SK-N-SH treated with all-trans-retinoic acid at 6 μM for 48 hours (cell line): ENCODE results near the gene CDHR3.

Experiments
- ATAC-seq: fragments of 200-7000 bp; cut with Tn5 transposase; 3 replicates; pipeline ENCODE4 v1.9.1; 2020; ENCODE audit warnings: mild to moderate bottlenecking, moderate library complexity
- ARNTL ChIP-seq: fragments of 450-650 bp; formaldehyde crosslinking; IDR thresholded peaks from 2 replicates; pipeline ENCODE4 v1.5.0; 2020; ENCODE audit warnings: low read depth, mild to moderate bottlenecking, moderate library complexity, borderline replicate concordance
- BACH2 ChIP-seq: fragments of 250-450 bp; sonication (Bioruptor Pico); IDR thresholded peaks from 2 replicates; pipeline ENCODE4 v1.9.0; 2021; ENCODE audit warnings: mild to moderate bottlenecking, borderline replicate concordance
- CSDC2 ChIP-seq: fragments of 250-450 bp; sonication (Bioruptor Pico); IDR thresholded peaks from 2 replicates; pipeline ENCODE4 v1.5.0; 2020; ENCODE audit warnings: mild to moderate bottlenecking, moderate library complexity
- GLIS3 ChIP-seq: fragments of 250-450 bp; sonication (Bioruptor Pico); IDR thresholded peaks from 2 replicates; pipeline ENCODE4 v1.5.0; 2020; ENCODE audit warnings: mild to moderate bottlenecking, moderate library complexity
- ISL1 ChIP-seq: fragments of 250-450 bp; sonication (Bioruptor Pico); IDR thresholded peaks from 2 replicates; pipeline ENCODE4 v2.1.2; 2022; ENCODE audit warnings: mild to moderate bottlenecking, moderate library complexity
- OSR1 ChIP-seq: fragments of 250-450 bp; sonication (Bioruptor Pico); IDR thresholded peaks from 2 replicates; pipeline ENCODE4 v1.8.0; 2022; ENCODE audit warnings: moderate library complexity, mild to moderate bottlenecking, inconsistent platforms
- POU6F1 ChIP-seq: fragments of 250-450 bp; sonication (Bioruptor Pico); IDR thresholded peaks from 2 replicates; pipeline ENCODE4 v1.8.0; 2021; ENCODE audit warnings: low read depth, mild to moderate bottlenecking, moderate library complexity, borderline replicate concordance
- PPARA ChIP-seq: fragments of 250-450 bp; sonication (Bioruptor Pico); IDR thresholded peaks from 2 replicates; pipeline ENCODE4 v1.5.0; 2020; ENCODE audit warnings: mild to moderate bottlenecking, borderline replicate concordance
- RARB ChIP-seq: fragments of 250-450 bp; sonication (Bioruptor Pico); IDR thresholded peaks from 2 replicates; pipeline ENCODE4 v1.8.0; 2021; ENCODE audit warnings: mild to moderate bottlenecking, moderate library complexity
- SNAI2 ChIP-seq: fragments of 250-450 bp; sonication (Bioruptor Pico); IDR thresholded peaks from 2 replicates; pipeline ENCODE4 v1.5.0; 2020; ENCODE audit warnings: mild to moderate bottlenecking, moderate library complexity
- TOX ChIP-seq: fragments of 250-450 bp; sonication (Bioruptor Pico); IDR thresholded peaks from 2 replicates; pipeline ENCODE4 v1.8.0; 2021; ENCODE audit warnings: mild to moderate bottlenecking, moderate library complexity, borderline replicate concordance
- ZC3H10 ChIP-seq: fragments of 250-450 bp; sonication (Bioruptor Pico); IDR thresholded peaks from 2 replicates; pipeline ENCODE4 v1.5.1; 2021; ENCODE audit warnings: mild to moderate bottlenecking, moderate library complexity
- ZFP3 ChIP-seq: fragments of 250-450 bp; sonication (Bioruptor Pico); IDR thresholded peaks from 2 replicates; pipeline ENCODE4 v1.5.0; 2020; ENCODE audit warnings: mild to moderate bottlenecking, moderate library complexity
- ZFP30 ChIP-seq: fragments of 450-650 bp; formaldehyde crosslinking; IDR thresholded peaks from 2 replicates; pipeline ENCODE4 v1.5.0; 2022; ENCODE audit warnings: mild to moderate bottlenecking, moderate library complexity
- ZNF70 ChIP-seq: fragments of 450-650 bp; formaldehyde crosslinking; IDR thresholded peaks from 2 replicates; pipeline ENCODE4 v1.5.0; 2020; ENCODE audit warnings: mild to moderate bottlenecking, moderate library complexity
- ZNF8 ChIP-seq: fragments of 450-650 bp; formaldehyde crosslinking; IDR thresholded peaks from 2 replicates; pipeline ENCODE4 v1.5.0; 2020; ENCODE audit warnings: mild to moderate bottlenecking, moderate library complexity
- TF ChIP-seq, protein P1 (sequence below): fragments of 250-450 bp; sonication (Bioruptor Pico); IDR thresholded peaks from 2 replicates; pipeline ENCODE4 v1.8.0; 2020; ENCODE audit warnings: mild to moderate bottlenecking, moderate library complexity, borderline replicate concordance
- TF ChIP-seq, protein P2 (sequence below): fragments of 250-450 bp; sonication (Bioruptor Pico); IDR thresholded peaks from 2 replicates; pipeline ENCODE4 v1.5.1; 2020; ENCODE audit warnings: low read depth, mild to moderate bottlenecking, moderate library complexity

The CDHR3 gene

DNA sequence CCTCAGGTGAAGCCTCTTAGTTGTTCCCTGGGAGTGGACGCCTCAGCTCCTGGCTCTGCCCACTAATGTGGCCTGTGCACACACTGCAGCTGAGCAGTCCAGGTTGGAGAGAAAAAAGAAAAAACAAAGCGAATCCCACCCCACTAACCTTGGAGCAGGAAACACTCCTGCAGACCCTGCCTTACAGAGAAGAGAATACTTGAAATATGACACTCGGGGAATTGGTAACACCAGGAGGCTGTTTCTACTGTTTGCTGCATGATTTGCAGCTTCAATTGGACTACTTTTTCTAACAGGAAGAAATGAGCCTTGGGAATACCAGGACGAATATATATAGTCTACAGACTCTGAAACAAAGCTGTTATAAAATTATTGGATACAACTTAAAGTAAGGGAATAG is 22.2 kb downstream of the CDHR3 start:
- TF ChIP-seq SNAI2 (CRISPR knock-in tag) (no peak), POU6F1 (no peak), ZNF70 (no peak), PPARA (CRISPR knock-in tag) (no peak)
- TF ChIP-seq, protein P1, sequence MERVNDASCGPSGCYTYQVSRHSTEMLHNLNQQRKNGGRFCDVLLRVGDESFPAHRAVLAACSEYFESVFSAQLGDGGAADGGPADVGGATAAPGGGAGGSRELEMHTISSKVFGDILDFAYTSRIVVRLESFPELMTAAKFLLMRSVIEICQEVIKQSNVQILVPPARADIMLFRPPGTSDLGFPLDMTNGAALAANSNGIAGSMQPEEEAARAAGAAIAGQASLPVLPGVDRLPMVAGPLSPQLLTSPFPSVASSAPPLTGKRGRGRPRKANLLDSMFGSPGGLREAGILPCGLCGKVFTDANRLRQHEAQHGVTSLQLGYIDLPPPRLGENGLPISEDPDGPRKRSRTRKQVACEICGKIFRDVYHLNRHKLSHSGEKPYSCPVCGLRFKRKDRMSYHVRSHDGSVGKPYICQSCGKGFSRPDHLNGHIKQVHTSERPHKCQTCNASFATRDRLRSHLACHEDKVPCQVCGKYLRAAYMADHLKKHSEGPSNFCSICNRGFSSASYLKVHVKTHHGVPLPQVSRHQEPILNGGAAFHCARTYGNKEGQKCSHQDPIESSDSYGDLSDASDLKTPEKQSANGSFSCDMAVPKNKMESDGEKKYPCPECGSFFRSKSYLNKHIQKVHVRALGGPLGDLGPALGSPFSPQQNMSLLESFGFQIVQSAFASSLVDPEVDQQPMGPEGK (CRISPR knock-in tag): no peak
- ATAC-seq: no peak

DNA sequence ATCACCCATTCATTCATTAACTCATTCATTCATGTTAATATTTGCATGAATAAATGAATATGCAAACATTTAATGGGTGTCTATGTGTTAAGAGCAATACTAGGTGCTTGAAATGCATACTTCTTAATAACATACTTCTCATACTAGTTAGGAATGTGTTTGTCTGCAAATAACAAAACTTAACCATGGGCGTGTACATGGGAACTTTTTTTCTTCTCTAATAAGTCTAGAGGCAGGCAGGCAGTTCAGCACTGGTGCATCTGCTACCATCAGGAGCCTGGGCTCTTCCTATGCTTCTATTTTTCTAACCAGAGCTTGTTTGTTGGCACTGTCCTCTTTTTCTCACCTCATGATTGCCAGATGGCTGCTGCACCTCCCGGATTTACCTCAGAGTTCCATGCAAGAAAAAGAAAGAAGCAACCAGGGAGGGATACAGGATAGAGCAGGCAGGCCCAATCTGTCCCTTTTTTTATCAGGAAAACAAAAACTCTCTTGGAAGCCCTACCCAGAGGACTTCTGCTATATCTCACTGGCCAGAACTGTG is 22.7 kb downstream of the CDHR3 start:
- no peak for ATAC-seq
- TF ChIP-seq GLIS3 (no peak), BACH2 (CRISPR knock-in tag) (no peak), ZC3H10 (CRISPR knock-in tag) (no peak), ZFP30 (no peak)

- TF ChIP-seq ISL1 (CRISPR knock-in tag): no peak
- TF ChIP-seq RARB (CRISPR knock-in tag): no peak
- no peak for TF ChIP-seq ZNF8 (CRISPR knock-in tag)
- TF ChIP-seq PPARA (CRISPR knock-in tag): no peak
- TF ChIP-seq ZFP30: no peak
- no peak for TF ChIP-seq TOX (CRISPR knock-in tag)
- no peak for ATAC-seq
Observed at GRCh38 chr7:105987046-105987445, 24.0 kb downstream of the CDHR3 start.

- peak; percentile 50 for ATAC-seq
- TF ChIP-seq, protein P1 (CRISPR knock-in tag): no peak
- TF ChIP-seq BACH2 (CRISPR knock-in tag) (no peak), TOX (CRISPR knock-in tag) (no peak), ARNTL (no peak), ZFP3 (CRISPR knock-in tag) (no peak), ZNF8 (CRISPR knock-in tag) (no peak), POU6F1 (no peak), SNAI2 (CRISPR knock-in tag) (no peak), RARB (CRISPR knock-in tag) (no peak), ZNF70 (no peak), PPARA (CRISPR knock-in tag) (no peak), GLIS3 (no peak), ZFP30 (no peak), ISL1 (CRISPR knock-in tag) (no peak)
- TF ChIP-seq, protein P2, sequence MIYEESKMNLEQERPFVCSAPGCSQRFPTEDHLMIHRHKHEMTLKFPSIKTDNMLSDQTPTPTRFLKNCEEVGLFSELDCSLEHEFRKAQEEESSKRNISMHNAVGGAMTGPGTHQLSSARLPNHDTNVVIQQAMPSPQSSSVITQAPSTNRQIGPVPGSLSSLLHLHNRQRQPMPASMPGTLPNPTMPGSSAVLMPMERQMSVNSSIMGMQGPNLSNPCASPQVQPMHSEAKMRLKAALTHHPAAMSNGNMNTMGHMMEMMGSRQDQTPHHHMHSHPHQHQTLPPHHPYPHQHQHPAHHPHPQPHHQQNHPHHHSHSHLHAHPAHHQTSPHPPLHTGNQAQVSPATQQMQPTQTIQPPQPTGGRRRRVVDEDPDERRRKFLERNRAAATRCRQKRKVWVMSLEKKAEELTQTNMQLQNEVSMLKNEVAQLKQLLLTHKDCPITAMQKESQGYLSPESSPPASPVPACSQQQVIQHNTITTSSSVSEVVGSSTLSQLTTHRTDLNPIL (CRISPR knock-in tag): no peak
Observed at GRCh38 chr7:105988276-105988675, 25.2 kb downstream of the CDHR3 start.

DNA sequence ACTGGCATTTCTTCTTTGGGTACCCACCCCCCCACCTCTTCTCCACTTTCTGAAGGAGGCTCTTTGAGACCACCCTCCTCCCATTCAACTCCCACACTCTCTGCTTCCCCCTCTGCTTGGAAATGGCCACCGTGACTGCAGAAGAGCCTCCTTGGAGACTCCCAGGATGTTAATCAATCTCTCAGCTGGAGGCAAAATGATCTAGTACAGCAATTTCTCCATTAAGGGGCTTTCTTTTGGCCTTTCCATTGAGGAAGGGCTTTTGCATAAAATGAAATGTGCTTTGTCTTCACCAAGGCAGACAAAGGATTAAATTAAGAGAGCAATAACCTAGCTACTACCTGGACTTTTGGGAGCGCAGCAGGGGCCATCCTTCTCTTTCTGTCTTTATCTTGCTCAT is 26.1 kb downstream of the CDHR3 start:
- TF ChIP-seq PPARA (CRISPR knock-in tag) (no peak), SNAI2 (CRISPR knock-in tag) (no peak), OSR1 (CRISPR knock-in tag) (no peak), GLIS3 (no peak), POU6F1 (no peak), ZC3H10 (CRISPR knock-in tag) (no peak), ZFP3 (CRISPR knock-in tag) (no peak), CSDC2 (CRISPR knock-in tag) (no peak), ZFP30 (no peak)
- TF ChIP-seq, protein P2 (CRISPR knock-in tag): no peak
- TF ChIP-seq, protein P1 (CRISPR knock-in tag): no peak
- no peak for ATAC-seq
